ENCODE results near the gene SLC38A9.
"Not testable (repeated sequence)": the region's sequence is repeated elsewhere in the genome, so short reads cannot be mapped to it uniquely, and the experiment has no call there.

The SLC38A9 gene

GRCh38 chr5:55708732-55709131 lies 3.4 kb downstream of the SLC38A9 start:
- DNase-seq: no peak

DNA sequence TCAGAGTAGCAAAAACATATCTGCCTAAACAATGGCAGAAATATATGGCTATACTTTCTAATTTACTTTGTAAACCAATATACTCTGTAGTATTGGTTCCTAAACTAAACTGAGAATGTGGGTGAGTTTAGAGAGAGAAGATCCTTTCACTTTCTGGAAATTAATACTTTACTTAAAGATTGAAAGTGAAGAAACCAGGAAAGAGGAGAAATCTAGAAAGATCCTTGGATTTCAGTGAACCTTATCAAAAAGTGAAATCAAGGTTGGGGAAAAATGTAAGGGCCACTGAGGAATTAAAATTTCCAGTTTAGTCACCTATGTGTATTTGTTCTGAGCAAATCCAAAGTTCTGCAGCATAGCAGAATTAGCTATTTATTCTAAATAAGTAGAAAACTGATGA lies 5.9 kb downstream of the SLC38A9 start:
- no peak for DNase-seq

DNA sequence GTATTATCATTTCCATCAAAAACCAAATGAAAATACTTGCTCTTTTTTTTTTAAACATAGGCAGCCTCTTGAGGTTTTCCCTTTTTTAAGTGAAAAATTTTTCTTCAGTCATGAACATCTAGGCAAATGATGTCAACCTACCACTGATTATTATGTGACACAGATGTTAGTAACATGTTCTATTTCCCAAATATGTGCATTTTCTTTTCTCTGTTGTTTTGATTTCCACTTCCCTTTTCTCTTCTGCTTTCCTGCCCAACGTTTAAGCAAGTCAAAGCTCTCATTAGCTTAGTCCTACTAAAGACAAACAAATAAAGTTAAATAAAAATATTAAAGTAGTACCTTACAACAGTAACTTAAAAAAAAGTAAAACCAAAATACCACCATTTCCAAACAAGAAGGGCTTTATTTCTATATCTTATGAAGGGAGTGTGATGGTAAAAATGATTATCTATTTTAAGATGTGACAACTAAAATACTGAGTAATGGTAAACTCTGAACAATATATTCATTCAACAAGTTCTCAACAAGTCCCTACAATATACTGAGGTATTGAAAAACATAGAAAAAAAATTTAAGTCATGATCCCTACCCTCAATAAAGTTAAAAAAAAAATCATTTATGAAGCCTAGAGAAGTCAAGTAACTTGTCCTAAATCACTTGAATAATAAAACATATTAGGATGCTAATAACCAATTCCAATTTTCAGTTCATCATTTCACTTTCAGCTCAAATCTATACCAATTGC lies 9.4 kb downstream of the SLC38A9 start:
- no peak for DNase-seq

DNA sequence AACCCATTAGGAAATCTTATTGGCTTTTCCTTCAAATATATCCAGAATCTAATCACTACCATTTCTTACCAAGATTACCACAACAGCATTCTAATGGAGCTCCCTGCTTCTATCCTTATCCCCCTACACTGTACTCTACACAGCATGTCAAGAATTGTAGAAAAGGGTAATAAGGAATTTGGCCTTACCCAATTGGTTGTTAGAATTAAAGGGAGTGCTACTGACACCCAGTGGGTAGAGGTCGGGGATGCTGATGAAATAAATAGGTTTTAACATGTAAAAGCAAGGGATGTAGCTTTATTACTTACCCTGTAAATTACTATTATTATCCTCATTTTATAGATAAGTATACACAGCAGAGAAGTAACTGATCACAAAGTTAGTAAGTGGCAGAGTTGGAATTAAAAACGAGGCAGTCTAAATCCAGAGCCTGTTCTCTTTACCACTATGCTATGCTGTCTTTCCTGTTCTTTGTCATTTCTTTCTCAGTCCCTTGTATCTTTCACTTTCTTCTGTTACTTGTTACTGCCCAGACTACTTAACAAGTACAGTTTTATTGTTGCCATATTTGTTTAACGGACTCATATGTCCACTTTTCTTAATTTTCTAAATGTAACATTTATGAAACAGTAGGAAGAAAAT lies 10.5 kb downstream of the SLC38A9 start:
- no peak for DNase-seq

DNA sequence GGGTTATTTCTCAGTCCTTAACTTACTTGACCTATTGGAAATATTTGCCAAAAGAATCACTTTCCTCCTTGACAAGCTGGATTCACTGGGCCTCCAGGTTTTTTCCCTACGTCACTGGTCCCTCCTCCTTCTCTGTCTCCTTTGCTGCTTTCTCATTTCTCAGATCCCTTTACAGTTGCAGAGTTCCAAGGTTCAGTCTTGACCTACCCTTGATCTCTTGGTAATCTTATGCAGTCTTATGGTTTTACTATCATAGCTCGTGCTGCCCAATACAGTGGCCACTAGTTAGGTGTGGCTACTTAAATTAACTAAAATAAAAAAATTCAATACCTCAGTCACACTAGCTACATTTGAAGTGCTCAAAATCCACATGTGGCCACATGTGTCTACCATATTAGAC lies 11.4 kb downstream of the SLC38A9 start:
- DNase-seq: no peak

DNA sequence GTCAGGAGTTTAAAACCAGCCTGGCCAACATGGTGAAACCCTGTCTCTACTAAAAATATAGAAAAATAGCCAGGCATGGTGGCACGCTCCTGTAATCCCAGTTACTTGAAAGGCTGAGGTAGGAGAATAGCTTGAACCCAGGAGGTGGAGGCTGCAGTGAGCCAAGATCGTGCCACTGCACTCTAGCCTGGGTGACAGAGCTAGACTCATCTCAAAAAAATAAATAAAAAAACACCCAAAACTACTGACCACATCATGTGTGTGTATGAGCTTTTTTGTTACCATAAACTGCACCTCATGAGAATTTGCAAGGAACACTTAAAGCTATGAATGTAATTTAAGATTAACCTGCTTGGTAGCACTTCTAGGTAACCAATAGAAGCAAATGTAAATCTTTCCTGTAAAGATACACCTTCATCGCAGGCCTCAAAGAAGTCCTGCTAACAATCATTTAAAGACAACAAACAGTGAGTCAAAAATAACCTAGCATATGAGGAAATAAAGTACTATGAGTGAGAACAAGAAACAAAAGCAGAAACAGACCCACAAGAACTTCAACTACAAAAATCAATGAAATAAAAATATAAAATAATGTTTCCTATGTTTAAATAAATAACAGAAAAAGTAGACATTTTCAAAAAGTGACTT lies 13.0 kb downstream of the SLC38A9 start:
- DNase-seq: no peak

DNA sequence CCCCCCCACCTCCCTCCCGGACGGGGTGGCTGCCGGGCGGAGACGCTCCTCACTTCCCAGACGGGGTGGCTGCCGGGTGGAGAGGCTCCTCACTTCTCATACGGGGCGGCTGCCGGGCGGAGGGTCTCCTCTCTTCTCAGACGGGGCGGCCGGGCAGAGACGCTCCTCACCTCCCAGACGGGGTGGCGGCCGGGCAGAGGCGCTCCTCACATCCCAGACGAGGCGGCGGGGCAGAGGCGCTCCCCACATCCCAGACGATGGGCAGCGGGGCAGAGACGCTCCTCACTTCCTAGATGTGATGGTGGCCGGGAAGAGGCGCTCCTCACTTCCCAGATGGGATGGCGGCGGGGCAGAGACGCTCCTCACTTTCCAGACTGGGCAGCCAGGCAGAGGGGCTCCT lies 15.4 kb downstream of the SLC38A9 start:
- DNase-seq: not testable (repeated sequence)

- DNase-seq: no peak
Measured at GRCh38 chr5:55694152-55694830, 17.8 kb downstream of the SLC38A9 start.

DNA sequence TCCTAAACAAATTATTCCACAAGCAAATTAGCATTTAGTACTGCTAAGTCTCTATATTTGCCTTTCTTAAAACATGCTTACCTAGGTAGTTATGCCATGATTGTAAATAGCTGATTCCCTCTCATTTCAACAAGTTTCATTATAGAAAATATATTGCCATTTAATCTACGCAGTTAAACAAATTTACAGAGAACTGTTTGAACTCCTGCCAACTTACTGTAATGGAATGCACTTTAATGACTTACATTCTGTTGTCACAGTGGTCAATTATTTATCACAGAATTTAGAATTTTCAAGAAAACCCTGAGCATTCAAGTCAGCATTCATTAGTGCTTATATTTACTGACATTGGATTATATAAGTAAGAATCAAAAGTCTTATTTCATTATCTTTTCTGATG lies 19.6 kb downstream of the SLC38A9 start:
- no peak for DNase-seq

DNA sequence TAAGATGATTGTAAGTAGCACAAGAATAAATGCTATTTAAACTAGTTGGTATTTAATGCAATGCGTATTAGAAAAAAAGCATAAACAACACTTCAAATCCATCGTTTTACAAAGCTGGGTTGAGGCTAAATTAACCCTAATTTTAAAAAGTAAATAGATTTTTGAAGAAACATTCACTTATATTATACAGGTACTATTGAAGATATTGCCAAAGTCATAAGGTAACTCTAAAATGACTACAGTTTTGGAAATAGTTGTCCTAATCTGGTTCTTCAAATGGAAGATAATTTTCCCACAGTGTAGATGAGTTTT lies 20.1 kb downstream of the SLC38A9 start:
- DNase-seq: no peak

DNA sequence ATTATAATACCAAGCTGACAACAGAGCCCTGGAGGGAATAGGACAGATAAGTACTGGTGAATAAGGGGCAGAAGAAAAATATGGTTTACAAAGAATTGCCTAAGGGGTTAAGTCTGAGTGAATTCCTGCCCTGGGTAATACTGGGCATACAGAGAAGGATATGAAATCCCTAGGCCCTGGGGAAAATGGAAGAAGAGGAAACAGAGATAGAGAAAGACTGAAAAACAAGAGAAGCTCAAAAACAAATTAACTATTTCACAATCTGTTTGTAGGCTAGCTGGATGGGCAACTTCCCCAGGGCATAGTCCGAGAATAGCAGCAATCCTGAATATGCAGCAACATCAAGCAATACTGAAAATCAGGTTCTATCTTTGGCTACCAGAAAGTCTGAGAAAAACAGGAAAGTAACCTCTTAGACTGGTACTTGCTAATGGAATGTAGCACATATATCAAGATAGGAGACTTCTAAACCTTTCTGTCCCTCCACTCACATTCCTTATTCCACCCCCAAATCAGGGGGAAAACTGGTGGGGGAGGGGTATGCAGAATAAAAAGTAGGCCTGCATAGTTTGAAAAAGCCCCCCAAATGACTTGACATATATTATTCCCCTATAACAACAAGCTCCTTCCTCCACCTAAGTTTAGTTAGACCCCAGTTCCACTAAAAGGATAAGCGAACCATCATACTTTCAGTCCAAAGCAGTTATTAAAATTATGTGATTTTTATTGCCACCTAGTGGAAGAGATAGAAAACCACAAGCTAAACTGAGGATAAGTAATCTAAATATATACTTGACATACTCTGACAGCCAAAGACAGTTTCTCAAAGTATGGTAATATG lies 20.6 kb downstream of the SLC38A9 start:
- DNase-seq: peak; percentile 27

GRCh38 chr5:55682071-55682470 lies 30.1 kb downstream of the SLC38A9 start:
- DNase-seq: no peak

DNA sequence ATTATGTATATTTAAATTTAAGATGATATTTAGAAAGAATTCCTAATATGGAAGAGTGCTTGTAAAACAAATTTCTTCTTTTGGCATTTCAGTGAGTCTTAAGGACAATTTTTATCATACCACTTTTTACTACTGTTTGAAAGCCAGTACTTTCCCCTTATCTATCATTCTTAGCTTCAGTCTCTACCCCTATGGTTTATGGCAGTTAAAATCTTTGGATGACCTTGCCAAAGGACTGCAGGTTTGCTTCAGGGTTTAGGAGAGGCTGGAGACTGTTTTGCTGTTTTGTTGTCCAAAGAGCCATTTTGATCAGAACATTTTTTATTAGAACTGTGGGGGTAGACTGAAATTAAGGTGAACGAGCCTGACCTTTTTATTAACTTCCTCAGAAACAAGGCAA lies 30.8 kb downstream of the SLC38A9 start:
- DNase-seq: no peak

DNA sequence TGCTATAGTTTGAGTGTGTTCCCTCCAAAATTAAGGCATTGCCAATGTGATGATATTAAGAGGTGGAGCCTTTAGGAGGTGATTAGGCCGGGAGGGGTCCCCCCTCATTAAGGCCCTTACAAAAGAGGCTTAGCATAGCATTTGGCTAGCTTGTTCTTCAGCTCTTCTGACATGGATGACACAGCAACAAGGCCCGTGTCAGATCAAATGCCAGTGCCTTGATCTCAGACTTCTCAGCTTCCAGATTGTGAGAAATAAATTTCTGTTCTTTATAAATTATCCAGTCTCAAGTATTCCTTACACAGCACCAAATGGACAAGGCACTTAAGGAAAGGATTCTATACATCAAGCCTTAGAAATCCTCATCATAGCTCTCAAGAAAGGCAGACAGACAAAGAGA lies 31.8 kb downstream of the SLC38A9 start:
- no peak for DNase-seq

DNA sequence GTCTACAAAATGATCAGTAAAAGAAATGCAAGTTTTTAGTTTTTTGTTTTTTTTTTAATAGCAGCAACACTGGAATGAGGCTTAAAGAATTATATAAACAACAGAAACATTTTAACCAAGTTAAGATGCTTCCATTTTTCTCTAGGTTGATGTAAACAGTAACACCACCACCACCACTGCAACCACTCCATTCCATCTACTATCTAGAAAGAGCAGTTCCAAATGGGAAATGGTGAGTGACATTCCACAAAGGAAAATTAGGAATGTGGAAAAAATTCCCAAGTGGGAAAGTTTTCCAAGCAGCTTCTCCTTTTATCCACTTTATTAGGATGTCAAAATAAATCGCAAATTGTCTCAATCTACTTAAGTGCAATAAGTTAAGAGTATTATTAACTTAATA lies 32.6 kb downstream of the SLC38A9 start:
- no peak for DNase-seq

- no peak for DNase-seq
Measured at GRCh38 chr5:55675119-55675518, 37.0 kb downstream of the SLC38A9 start.

- DNase-seq: no peak
Measured at GRCh38 chr5:55674340-55674739, 37.8 kb downstream of the SLC38A9 start.

- no peak for DNase-seq
Measured at GRCh38 chr5:55672477-55672911, 39.6 kb downstream of the SLC38A9 start.

- DNase-seq: no peak
Measured at GRCh38 chr5:55671975-55672374, 40.1 kb downstream of the SLC38A9 start.

DNA sequence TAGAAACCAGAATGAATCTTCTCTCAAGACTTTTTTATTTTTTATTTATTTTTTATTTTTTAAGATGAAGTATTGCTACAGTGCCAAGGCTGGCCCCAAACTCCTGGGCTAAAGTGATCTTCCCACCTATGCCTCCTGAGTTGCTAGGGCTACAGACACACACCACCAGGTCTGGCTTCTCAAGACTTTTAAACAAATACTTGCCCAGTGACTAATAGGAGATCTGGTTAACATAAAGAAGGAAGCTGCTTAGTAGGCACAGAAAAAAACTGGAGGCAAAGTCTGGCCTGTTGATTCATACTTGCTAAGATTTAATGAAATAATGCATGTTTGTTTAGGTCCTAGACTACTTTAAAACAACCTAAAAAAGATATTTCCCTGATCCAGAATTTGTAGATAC lies 43.8 kb downstream of the SLC38A9 start:
- no peak for DNase-seq

- DNase-seq: no peak
Measured at GRCh38 chr5:55667938-55668337, 44.2 kb downstream of the SLC38A9 start.

GRCh38 chr5:55665065-55665464 lies 47.1 kb downstream of the SLC38A9 start:
- no peak for DNase-seq

All from right kidney (tissue), 1 donor.